DLD1 (cell line): ENCODE data around the gene ZBTB7C.

Experiments
- in situ Hi-C: cut with HindIII; loops from 2 replicates; pipeline ENCODE4 v1.10.0; 2017; ENCODE audit warnings: low sequenced_read_pairs

ZBTB7C gene

GRCh38 chr18:48274301-48274700, 134.9 kb downstream of the ZBTB7C start:
- in situ Hi-C loops = no loop called here

GRCh38 chr18:48270929-48271328, 138.3 kb downstream of the ZBTB7C start:
- in situ Hi-C loops = no loop called here

GRCh38 chr18:48265328-48265727, 143.9 kb downstream of the ZBTB7C start:
- in situ Hi-C loops = no loop called here

DNA sequence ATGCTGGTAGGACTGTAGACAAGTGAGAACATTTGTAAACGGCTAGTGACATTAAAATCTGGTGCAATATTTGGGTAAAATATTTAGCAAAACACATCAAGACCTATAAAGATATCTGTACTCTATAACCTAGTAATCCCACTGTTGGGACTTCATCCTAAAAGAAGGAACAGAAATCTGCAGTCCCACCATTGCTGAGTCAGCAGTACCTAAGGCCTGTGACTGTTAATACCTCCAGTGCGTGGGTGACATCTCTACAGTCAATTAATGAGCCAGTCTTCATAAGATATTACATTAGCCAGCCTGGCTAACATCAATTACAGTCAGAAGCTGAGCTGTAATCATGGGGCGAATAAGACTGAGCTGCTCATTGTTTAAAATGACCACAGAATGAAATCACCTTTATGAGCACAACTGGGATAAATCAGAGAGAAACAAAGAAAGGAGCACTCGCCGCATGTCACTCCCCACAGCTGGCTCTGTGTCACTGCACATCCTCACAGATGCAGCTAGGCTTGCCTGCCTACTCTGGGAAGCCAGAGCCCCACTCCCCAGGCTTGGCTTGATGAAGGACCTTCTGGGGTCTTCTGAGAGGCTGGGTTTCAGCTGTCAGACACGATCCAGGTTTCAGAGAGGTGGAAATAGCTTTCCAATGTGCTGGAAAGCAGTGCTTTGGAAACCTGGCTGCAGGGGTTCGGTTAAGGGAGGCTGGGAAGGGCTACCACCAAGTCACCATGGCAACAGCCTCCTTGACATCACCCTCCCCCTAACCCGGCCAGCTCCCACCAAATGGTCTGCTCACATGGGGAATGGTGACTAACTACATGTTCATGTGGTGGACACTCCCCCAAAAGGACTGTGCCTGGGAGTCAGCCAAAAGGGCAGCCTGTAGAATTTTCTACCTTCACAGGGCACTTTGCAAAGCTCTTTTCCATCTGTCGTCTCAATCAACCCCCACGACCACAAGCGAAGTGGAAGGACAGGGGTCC, 145.0 kb downstream of the ZBTB7C start:
- in situ Hi-C loops = no loop called here

DNA sequence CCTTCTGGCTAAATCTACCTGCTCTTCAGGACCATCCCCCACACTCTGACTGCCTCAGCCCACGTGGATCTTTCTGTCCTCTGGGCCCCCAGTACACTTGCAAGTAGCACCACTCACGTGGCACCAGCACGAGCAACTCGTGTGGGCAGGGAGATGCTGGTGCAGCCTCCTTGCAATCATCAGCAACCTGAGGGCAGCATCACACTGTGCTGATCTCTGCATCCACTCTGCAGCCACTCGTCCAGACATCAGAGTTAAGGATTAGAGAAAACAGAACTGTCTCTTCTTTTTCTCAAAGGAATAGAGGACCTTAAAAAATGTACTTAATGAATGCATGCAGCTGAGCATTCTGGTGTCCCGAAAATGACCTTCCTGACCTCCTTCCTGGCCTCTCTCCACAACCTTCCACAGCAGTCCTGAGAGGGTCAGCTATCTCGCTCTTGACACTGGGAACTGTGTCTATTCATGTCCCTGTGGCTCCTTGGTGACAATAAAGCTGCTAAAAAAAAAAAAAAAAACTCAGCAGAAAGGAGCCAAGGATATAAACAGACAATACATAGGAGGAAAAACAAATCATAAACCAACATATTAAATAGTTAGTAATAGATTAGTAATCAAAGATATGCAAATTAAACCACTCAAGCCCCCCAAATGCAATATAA, 145.9 kb downstream of the ZBTB7C start:
- in situ Hi-C loops = no loop called here

DNA sequence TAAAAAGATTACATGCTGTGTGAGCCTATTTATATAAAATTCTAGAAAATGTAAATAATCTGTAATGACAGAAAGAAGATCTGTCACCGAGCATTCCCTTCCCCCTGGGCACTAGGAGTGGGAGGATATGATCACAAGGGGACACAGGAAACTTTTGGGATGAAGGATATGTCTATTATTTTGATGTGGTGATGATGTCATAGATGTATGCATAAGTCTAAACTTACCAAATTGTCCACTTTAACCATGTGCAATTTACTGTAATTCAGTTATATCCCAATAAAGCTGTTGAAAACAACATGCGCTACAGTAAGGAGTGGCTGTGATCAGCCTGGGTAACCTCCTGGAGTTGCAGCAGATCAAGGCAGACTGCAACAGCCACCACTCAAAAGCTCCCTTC, 148.9 kb downstream of the ZBTB7C start:
- in situ Hi-C loops = no loop called here

- in situ Hi-C loops = no loop called here
These were observed 152.3 kb downstream of the ZBTB7C start for GRCh38 chr18:48256848-48257247.

- in situ Hi-C loops = no loop called here
These were observed 155.0 kb downstream of the ZBTB7C start for GRCh38 chr18:48254077-48254602.

DNA sequence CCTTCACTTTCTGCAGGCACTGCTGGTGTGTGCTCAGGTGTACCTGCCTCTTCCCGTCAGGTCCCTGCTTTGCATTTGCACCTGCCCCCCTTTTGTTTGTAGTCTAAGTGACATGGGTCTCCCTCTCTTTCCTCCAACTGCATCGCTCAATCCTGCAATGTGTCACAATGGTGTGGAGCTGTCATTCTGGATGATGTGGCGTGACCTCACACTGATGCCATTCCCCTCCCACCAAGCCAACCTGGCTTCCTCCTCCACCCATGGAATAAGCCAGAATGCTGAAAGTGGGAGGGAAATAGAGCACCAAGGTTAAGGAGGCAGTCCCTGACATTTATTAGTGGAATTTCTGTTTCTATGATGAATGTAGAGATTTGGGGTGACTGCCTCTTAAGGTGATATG, 156.7 kb downstream of the ZBTB7C start:
- in situ Hi-C loops = no loop called here

DNA sequence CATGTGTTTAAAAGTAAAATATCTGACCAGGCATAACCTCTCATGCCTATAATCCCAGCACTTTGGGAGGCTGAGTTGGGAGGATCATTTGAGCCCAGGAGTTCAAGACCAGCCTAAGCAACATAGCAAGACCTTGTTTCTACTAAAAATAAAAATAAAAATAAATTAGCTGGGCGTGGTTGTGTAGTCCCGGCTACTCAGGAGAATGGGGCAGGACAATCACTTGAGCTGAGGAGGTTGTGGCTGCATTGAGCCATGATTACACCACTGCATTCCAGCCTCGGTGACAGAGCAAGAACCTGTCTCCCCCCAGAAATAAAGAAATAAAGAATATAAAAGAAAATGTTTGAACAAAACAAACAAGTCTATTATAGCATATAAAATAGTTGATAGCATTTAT, 158.3 kb downstream of the ZBTB7C start:
- in situ Hi-C loops = no loop called here

DNA sequence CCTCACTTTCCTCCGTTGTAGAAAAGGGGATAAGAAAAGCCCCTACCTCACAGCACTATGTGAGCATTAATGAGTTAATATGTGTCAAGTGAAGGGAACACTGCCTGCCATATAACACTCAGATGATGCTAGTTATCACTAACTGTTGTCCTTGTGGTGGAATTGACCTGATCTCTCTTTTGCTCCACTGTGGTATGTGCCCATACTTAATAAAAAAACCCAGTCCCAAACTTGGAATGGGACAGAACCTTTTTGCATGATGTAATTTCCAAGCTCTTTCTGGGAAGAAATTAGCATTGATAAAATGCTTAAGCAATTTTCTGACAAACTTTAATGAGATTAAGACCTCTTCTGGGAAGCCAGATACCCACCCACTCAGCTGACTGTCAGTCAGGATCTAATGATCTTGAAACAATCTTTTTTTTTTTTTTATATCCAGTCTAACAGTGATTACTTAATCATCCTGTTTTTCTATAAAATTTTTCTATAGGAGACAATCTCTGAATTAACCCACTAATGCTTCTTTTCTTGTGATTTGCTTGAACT, 158.7 kb downstream of the ZBTB7C start:
- in situ Hi-C loops = no loop called here

- in situ Hi-C loops = loop anchor here (25.0 kb wide), 1 partner anchor 187 kb away; no protein-coding TSS in a partner anchor
These were observed 159.3 kb downstream of the ZBTB7C start for GRCh38 chr18:48249854-48250253.

- in situ Hi-C loops = loop anchor here (25.0 kb wide), 1 partner anchor 193 kb away; no protein-coding TSS in a partner anchor
These were observed 164.7 kb downstream of the ZBTB7C start for GRCh38 chr18:48244530-48244929.

DNA sequence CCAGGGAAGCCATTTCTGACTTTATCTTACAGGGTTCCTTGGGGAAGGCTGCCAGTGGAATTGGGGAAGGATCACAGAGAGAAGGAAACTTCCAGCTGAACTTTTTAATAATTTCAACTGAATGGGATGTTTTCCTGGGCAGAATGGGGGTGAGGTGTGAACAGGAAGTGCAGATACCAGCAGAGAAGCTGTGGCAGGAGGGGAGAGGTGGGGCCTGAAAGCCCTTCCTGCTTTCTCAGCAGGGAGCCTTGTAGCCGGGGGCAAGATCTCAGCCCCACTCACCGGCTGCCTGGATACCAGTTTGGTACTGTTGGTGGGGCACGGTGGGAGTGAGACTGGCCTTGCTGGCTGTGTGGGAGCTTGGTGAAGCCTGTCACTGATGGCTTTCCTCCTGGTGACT, 170.5 kb downstream of the ZBTB7C start:
- in situ Hi-C loops = loop anchor here (25.0 kb wide), 1 partner anchor 199 kb away; no protein-coding TSS in a partner anchor

GRCh38 chr18:48238206-48238605, 171.0 kb downstream of the ZBTB7C start:
- in situ Hi-C loops = loop anchor here (25.0 kb wide), 1 partner anchor 199 kb away; no protein-coding TSS in a partner anchor

GRCh38 chr18:48236822-48237221, 172.4 kb downstream of the ZBTB7C start:
- in situ Hi-C loops = loop anchor here (25.0 kb wide), 1 partner anchor 200 kb away; no protein-coding TSS in a partner anchor

DNA sequence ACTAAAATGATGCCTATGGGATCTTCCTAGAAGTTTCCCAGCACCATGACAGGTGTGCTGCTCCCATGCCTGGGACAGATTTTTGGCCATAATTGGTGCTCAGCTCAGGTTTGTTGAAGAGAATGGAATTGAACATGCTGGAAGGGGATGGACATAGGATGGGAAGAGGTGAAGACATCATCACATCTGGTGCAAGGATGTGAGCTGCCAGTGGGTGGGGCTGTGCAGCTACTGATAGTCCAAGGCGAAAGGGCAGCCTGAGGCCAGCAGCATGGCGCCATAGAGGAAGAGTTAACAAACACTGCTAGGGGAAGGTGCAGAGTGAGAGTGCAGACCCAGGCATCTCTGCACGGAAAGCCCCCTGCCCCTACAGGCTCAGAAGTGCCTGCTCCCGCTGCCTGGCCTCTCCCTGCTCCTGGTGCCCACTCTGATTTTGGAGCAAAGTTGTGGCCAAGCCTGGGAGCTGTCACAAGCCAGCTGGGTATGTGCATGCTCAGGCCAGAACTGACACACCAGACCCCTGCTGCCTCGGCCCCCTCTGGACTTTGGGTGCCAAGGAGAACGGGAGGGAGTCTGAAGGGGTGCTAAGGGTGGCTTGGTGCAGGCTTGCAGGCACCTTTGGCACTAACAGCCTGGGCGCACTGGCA, 178.6 kb downstream of the ZBTB7C start:
- in situ Hi-C loops = loop anchor here (5.0 to 25.0 kb wide), 2 partner anchors 107 to 207 kb away; no protein-coding TSS in a partner anchor

DNA sequence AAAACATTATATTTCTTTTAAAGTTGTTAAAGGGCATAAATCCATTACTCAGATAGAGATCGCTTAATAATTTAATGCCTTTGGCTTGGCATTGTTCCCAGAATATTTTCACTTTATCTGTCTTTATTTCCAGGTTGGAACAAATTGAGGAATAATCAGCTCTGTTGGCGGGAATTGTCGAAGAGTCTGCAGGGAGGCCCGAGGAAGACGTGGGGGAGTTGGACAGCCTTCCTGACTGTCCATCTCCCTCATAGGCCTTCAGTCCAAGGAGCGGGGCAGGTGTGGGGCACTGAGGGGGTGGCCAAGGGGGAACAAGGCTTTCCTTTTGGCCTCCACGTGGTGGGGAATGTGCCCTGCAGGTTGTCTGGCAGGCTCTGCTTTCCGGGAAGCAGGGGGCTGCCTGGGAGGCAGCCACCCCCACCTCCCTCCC, 179.6 kb downstream of the ZBTB7C start:
- in situ Hi-C loops = loop anchor here (25.0 kb wide), 1 partner anchor 208 kb away; no protein-coding TSS in a partner anchor

DNA sequence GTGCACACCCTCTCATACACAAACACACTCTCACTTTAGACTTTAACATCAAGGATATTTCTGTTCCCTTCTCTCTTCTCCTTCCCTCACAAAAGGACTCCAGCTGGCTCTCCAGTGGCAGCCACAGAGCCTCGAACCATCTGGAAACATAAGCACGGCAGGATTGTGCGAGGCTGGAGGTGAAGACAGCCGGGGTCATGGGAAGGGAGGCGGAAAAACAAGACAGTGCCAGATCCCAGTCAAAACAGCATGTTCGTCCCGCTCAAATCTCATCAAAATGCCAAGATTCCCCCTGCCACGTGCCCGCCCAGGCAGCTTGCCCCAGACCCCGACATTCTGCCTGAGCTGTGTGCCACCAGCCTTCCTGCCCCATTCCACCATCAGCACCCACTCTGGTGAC, 180.3 kb downstream of the ZBTB7C start:
- in situ Hi-C loops = loop anchor here (25.0 kb wide), 1 partner anchor 208 kb away; no protein-coding TSS in a partner anchor

DNA sequence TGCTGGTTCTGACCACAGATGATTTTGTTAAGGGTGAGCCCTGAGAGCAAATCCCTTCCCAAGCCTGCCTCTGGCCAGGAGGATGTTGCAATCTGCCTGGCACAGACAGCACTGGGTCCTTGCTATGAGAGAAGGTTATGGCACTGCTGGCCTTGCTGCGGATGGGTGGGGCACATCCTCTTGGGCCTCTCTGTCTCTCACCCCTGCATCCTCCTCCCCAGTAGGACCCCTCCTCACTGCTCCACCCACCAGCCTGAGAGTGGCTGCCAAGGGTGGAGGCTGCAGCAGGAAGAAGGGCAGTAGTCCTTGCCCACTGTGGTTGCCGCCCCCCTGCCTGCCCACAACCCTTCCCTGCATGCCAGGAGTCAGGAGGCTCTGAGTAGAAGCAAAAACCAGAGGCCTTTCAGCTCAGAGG, 180.9 kb downstream of the ZBTB7C start:
- in situ Hi-C loops = loop anchor here (25.0 kb wide), 1 partner anchor 209 kb away; no protein-coding TSS in a partner anchor
